NB4 (cell line): ENCODE results near the gene ADGRB3.

Experiments used
- CTCF ChIP-seq: IDR thresholded peaks from one replicate; pipeline ENCODE4 v1.5.1; 2012; ENCODE audit warnings: low read depth, low read length
- MYC ChIP-seq: IDR thresholded peaks from 2 replicates; pipeline ENCODE4 v1.6.1; 2011; ENCODE audit warnings: low read depth, low read length
- TF ChIP-seq, protein P1 (sequence below): IDR thresholded peaks from 2 replicates; pipeline ENCODE4 v1.6.1; 2011; ENCODE audit warnings: low read depth, low read length

GRCh38 chr6:69005199-69005598 is 370.1 kb downstream of the ADGRB3 start:
- TF ChIP-seq CTCF (no peak), MYC (no peak)
- TF ChIP-seq, protein P1, sequence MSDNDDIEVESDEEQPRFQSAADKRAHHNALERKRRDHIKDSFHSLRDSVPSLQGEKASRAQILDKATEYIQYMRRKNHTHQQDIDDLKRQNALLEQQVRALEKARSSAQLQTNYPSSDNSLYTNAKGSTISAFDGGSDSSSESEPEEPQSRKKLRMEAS, result no peak
